ENCODE data around the gene RAD21L1. TPM values are rescaled to one million over a fixed set of nuclear protein-coding genes. Genes with fewer than 3 reads are reported as not detected.

Gene RAD21L1
- total RNA-seq, 5 donors from 2014 or later (not counting 1 experiment from before 2014, with no cell fraction given), result 0.73 to 1.6 (median 0.88) TPM; not detected in 2

- H3K9me3 Mint-ChIP-seq, result no peaks in the 10 kb centered on the region
- peak overlapping the region; percentile 42 to 63 for H3K27ac Mint-ChIP-seq
- H3K27me3 Mint-ChIP-seq, result no peaks in the 10 kb centered on the region
Observed at GRCh38 chr20:1267161-1267560, 41.3 kb downstream of the RAD21L1 start.

GRCh38 chr20:1267809-1268374 lies 42.0 kb downstream of the RAD21L1 start:
- H3K4me3 ChIP-seq (ENCODE audit: control insufficient read depth in 1 of 2, extremely low read depth in 1 of 2, low read length in 1 of 2), result no peak overlapping the region
- peaks cover 83 to 88% (median 86%) of the 10 kb centered on the region in 3 donors for H3K4me1 Mint-ChIP-seq
- H3K36me3 ChIP-seq (ENCODE audit: control insufficient read depth in 2 of 2, extremely low read depth in 1 of 2, insufficient read depth in 1 of 2, low read length in 1 of 2), result peaks cover 0 to 3% of the 10 kb centered on the region in 2 donors
- H3K9me3 Mint-ChIP-seq, result no peaks in the 10 kb centered on the region
- no peaks in the 10 kb centered on the region for H3K27me3 Mint-ChIP-seq
- DNase-seq (no peak), ATAC-seq (replicated peaks in 1 of 4) (no peak)
- ChIA-PET POLR2A (no interaction called here), CTCF (no interaction called here)
- peaks cover 3% of the 10 kb centered on the region for H3K36me3 Mint-ChIP-seq
- WGBS (ENCODE audit: insufficient coverage), result 100% methylated on average over 2 of the region's 3 CpGs
- peaks cover 8 to 44% of the 10 kb centered on the region in 2 experiments for H3K4me1 ChIP-seq (ENCODE audit: control insufficient read depth in 1 of 2, extremely low read depth in 1 of 2, insufficient read depth in 2 of 2, low read length in 2 of 2)
- H3K27me3 ChIP-seq (replicated peaks in 1 of 2; ENCODE audit: control insufficient read depth in 2 of 2, extremely low read depth in 1 of 2, insufficient read depth in 2 of 2, low read length in 1 of 2), result no peaks in the 10 kb centered on the region
- H3K4me3 Mint-ChIP-seq, result peak overlapping the region; percentile 82 to 86 (median 85)
- H3K9me3 ChIP-seq, result no peaks in the 10 kb centered on the region
- H3K27ac Mint-ChIP-seq, result peak overlapping the region; percentile 42 to 86
- no peak overlapping the region for H3K27ac ChIP-seq (ENCODE audit: low read length)

More at GRCh38 chr20:1267161-1267560, 41.3 kb downstream of the RAD21L1 start:
- Mint-ChIP-seq H3K4me3 (peak overlapping the region; percentile 82 to 86 (median 85)), H3K36me3 (peaks cover 3% of the 10 kb centered on the region), H3K4me1 (peaks cover 77 to 84% (median 79%) of the 10 kb centered on the region in 3 donors)
- Histone ChIP-seq H3K36me3 (ENCODE audit: control insufficient read depth in 2 of 2, extremely low read depth in 1 of 2, insufficient read depth in 1 of 2, low read length in 1 of 2) (peaks cover 0 to 3% of the 10 kb centered on the region in 2 donors), H3K9me3 (no peaks in the 10 kb centered on the region), H3K27ac (ENCODE audit: low read length) (no peak overlapping the region), H3K4me3 (ENCODE audit: control insufficient read depth in 1 of 2, extremely low read depth in 1 of 2, low read length in 1 of 2) (peak overlapping the region in 1 of 2 donors; percentile 58), H3K27me3 (replicated peaks in 1 of 2; ENCODE audit: control insufficient read depth in 2 of 2, extremely low read depth in 1 of 2, insufficient read depth in 2 of 2, low read length in 1 of 2) (no peaks in the 10 kb centered on the region), H3K4me1 (ENCODE audit: control insufficient read depth in 1 of 2, extremely low read depth in 1 of 2, insufficient read depth in 2 of 2, low read length in 2 of 2) (peaks cover 8 to 42% of the 10 kb centered on the region in 2 experiments)
- ChIA-PET CTCF (interaction anchor here in 1 of 2 donors (0.6 kb wide), 1 partner anchor 149 kb away, joined by 3 read pairs; no protein-coding TSS in a partner anchor), POLR2A (interaction anchor here (0.6 to 0.7 kb wide), 2 partner anchors 16 to 57 kb away, joined by 3 read pairs; no protein-coding TSS in a partner anchor)
- WGBS (ENCODE audit: insufficient coverage), result 85% methylated on average over 2 of the region's 8 CpGs
- DNase-seq (no peak), ATAC-seq (replicated peaks in 1 of 4) (no peak)

DNA sequence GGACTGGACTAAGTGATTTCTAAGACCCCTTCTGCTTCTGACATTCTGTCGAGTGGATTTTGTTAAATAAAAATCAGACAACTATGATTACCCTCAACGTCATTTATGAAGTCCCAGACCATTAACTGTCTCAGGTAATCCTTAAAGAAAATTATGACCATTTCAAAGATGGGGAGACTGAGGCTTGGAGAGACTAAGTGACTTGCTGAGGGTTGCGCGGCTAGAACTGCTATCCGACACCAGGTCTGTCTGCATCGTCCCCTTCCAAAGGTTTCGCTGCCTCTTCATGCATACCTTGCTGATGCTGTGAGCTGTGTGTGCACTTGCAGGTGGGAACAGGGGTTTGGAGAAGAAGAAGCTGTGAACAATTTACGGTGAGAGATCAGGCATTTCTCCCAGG lies 43.4 kb downstream of the RAD21L1 start:
- ATAC-seq (replicated peaks in 1 of 4), result no peak
- Mint-ChIP-seq H3K27me3 (no peaks in the 10 kb centered on the region), H3K27ac (peak overlapping the region in 1 of 2 donors; percentile 42), H3K36me3 (peaks cover 3% of the 10 kb centered on the region), H3K4me1 (peaks cover 83 to 88% (median 86%) of the 10 kb centered on the region in 3 donors), H3K9me3 (no peaks in the 10 kb centered on the region), H3K4me3 (peak overlapping the region in 1 of 3 donors; percentile 28)
- WGBS (ENCODE audit: insufficient coverage), result 92% methylated on average over 5 of the region's 8 CpGs
- Histone ChIP-seq H3K9me3 (no peaks in the 10 kb centered on the region), H3K36me3 (ENCODE audit: control insufficient read depth in 2 of 2, extremely low read depth in 1 of 2, insufficient read depth in 1 of 2, low read length in 1 of 2) (peaks cover 0 to 3% of the 10 kb centered on the region in 2 donors), H3K4me1 (ENCODE audit: control insufficient read depth in 1 of 2, extremely low read depth in 1 of 2, insufficient read depth in 2 of 2, low read length in 2 of 2) (peaks cover 8 to 46% of the 10 kb centered on the region in 2 experiments), H3K4me3 (ENCODE audit: control insufficient read depth in 1 of 2, extremely low read depth in 1 of 2, low read length in 1 of 2) (no peak overlapping the region), H3K27me3 (replicated peaks in 1 of 2; ENCODE audit: control insufficient read depth in 2 of 2, extremely low read depth in 1 of 2, insufficient read depth in 2 of 2, low read length in 1 of 2) (no peaks in the 10 kb centered on the region), H3K27ac (ENCODE audit: low read length) (no peak overlapping the region)
- ChIA-PET CTCF (no interaction called here), POLR2A (no interaction called here)
- DNase-seq, result no peak

- CTCF ChIA-PET, result interaction anchor here in 1 of 2 donors (0.6 kb wide), 1 partner anchor 29 kb away, joined by 4 read pairs; no protein-coding TSS in a partner anchor
- POLR2A ChIA-PET, result interaction anchor here (0.5 to 0.6 kb wide), 2 partner anchors 170 to 191 kb away, joined by 3 to 5 read pairs; no protein-coding TSS in a partner anchor
Observed at GRCh38 chr20:1269850-1270249, 44.0 kb downstream of the RAD21L1 start.

DNA sequence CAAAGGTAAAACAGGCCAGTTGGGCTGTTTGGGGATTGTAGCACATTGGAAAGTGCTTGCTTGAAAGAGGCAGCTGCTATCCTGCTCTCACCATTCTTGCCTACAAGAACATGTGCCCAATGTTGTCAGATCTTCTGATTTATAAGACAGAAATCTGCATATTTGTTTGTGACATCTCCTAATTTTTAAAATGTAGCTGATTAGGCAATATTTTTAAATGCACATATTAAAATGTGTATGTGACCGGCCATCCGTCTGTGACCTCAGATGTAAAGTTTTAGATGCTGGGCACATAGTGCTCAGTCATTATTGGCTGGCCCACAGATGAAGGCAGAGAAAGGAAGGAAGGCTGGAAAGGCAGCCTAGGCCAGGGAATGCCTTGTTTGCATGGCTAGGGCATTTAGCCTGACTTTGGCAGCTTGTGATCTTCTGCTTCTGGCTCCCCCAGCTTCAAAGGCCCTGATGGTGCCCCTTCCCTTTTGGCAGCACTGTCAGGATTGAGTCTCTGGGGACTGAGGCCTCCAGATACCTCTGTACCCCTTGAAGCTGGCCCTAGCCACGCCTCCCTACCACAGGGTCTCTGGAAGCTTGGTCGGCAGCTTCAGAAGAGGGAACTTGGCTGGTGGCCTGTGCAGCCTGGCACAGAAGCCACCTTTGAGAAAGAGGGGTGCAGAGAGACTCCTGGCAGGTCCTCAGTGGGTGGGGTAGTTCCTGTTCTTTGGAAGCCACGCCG lies 46.7 kb downstream of the RAD21L1 start:
- Histone ChIP-seq H3K27me3 (replicated peaks in 1 of 2; ENCODE audit: control insufficient read depth in 2 of 2, extremely low read depth in 1 of 2, insufficient read depth in 2 of 2, low read length in 1 of 2) (no peaks in the 10 kb centered on the region), H3K4me3 (ENCODE audit: control insufficient read depth in 1 of 2, extremely low read depth in 1 of 2, low read length in 1 of 2) (no peak overlapping the region), H3K4me1 (ENCODE audit: control insufficient read depth in 1 of 2, extremely low read depth in 1 of 2, insufficient read depth in 2 of 2, low read length in 2 of 2) (peaks cover 0 to 25% of the 10 kb centered on the region in 2 experiments), H3K27ac (ENCODE audit: low read length) (no peak overlapping the region), H3K36me3 (ENCODE audit: control insufficient read depth in 2 of 2, extremely low read depth in 1 of 2, insufficient read depth in 1 of 2, low read length in 1 of 2) (peaks cover 5 to 8% of the 10 kb centered on the region in 2 donors), H3K9me3 (no peaks in the 10 kb centered on the region)
- Mint-ChIP-seq H3K9me3 (no peaks in the 10 kb centered on the region), H3K36me3 (peaks cover 3% of the 10 kb centered on the region), H3K4me3 (no peak overlapping the region), H3K4me1 (peaks cover 66 to 74% (median 72%) of the 10 kb centered on the region in 3 donors), H3K27me3 (no peaks in the 10 kb centered on the region), H3K27ac (peak overlapping the region; percentile 21 to 75)
- CTCF ChIA-PET, result no interaction called here
- WGBS (ENCODE audit: insufficient coverage), result 67% methylated on average over 5 of the region's 6 CpGs
- POLR2A ChIA-PET, result no interaction called here
- DNase-seq (no peak), ATAC-seq (replicated peaks in 1 of 4) (peak in 1 of 4 experiments; percentile 26)

More at GRCh38 chr20:1269850-1270249, 44.0 kb downstream of the RAD21L1 start:
- Mint-ChIP-seq H3K9me3 (no peaks in the 10 kb centered on the region), H3K27me3 (no peaks in the 10 kb centered on the region), H3K4me1 (peaks cover 79 to 86% (median 81%) of the 10 kb centered on the region in 3 donors), H3K36me3 (peaks cover 3% of the 10 kb centered on the region), H3K4me3 (no peak overlapping the region), H3K27ac (peak overlapping the region in 1 of 2 donors; percentile 42)
- no peak overlapping the region for H3K4me3 ChIP-seq (ENCODE audit: control insufficient read depth in 1 of 2, extremely low read depth in 1 of 2, low read length in 1 of 2)
- no CpG with 5 or more reads among the region's 3 CpGs for WGBS (ENCODE audit: insufficient coverage)
- no peaks in the 10 kb centered on the region for H3K27me3 ChIP-seq (replicated peaks in 1 of 2; ENCODE audit: control insufficient read depth in 2 of 2, extremely low read depth in 1 of 2, insufficient read depth in 2 of 2, low read length in 1 of 2)
- no peaks in the 10 kb centered on the region for H3K9me3 ChIP-seq
- peaks cover 1 to 8% of the 10 kb centered on the region in 2 donors for H3K36me3 ChIP-seq (ENCODE audit: control insufficient read depth in 2 of 2, extremely low read depth in 1 of 2, insufficient read depth in 1 of 2, low read length in 1 of 2)
- no peak overlapping the region for H3K27ac ChIP-seq (ENCODE audit: low read length)
- DNase-seq (no peak), ATAC-seq (replicated peaks in 1 of 4) (no peak)
- H3K4me1 ChIP-seq (ENCODE audit: control insufficient read depth in 1 of 2, extremely low read depth in 1 of 2, insufficient read depth in 2 of 2, low read length in 2 of 2), result peaks cover 5 to 43% of the 10 kb centered on the region in 2 experiments

GRCh38 chr20:1273366-1273765 lies 47.5 kb downstream of the RAD21L1 start:
- no peaks in the 10 kb centered on the region for H3K27me3 ChIP-seq (replicated peaks in 1 of 2; ENCODE audit: control insufficient read depth in 2 of 2, extremely low read depth in 1 of 2, insufficient read depth in 2 of 2, low read length in 1 of 2)
- ATAC-seq (replicated peaks in 1 of 4), result no peak
- DNase-seq, result no peak
- ChIA-PET CTCF (no interaction called here), POLR2A (no interaction called here)
- Mint-ChIP-seq H3K4me3 (no peak overlapping the region), H3K9me3 (no peaks in the 10 kb centered on the region), H3K27me3 (no peaks in the 10 kb centered on the region), H3K27ac (peak overlapping the region; percentile 13 to 62), H3K4me1 (peaks cover 58 to 65% (median 64%) of the 10 kb centered on the region in 3 donors), H3K36me3 (peaks cover 3% of the 10 kb centered on the region)
- H3K36me3 ChIP-seq (ENCODE audit: control insufficient read depth in 2 of 2, extremely low read depth in 1 of 2, insufficient read depth in 1 of 2, low read length in 1 of 2), result peaks cover 5 to 8% of the 10 kb centered on the region in 2 donors
- H3K27ac ChIP-seq (ENCODE audit: low read length), result no peak overlapping the region
- H3K4me3 ChIP-seq (ENCODE audit: control insufficient read depth in 1 of 2, extremely low read depth in 1 of 2, low read length in 1 of 2), result no peak overlapping the region
- peaks cover 0 to 17% of the 10 kb centered on the region in 2 experiments for H3K4me1 ChIP-seq (ENCODE audit: control insufficient read depth in 1 of 2, extremely low read depth in 1 of 2, insufficient read depth in 2 of 2, low read length in 2 of 2)
- WGBS (ENCODE audit: insufficient coverage), result 89% methylated on average over 1 of the region's 2 CpGs
- no peaks in the 10 kb centered on the region for H3K9me3 ChIP-seq
